OCI-LY1 (cell line): Measurements from ENCODE around the gene BAD.

ENCODE experiments used
- H2AFZ ChIP-seq: fragments of 200-600 bp; sonication (generic), shearing (Covaris generic); 2 replicates; pipeline ENCODE4 v1.6.0; 2014; ENCODE audit warnings: antibody characterized with exemption, mild to moderate bottlenecking, low read length
- H3F3A ChIP-seq: fragments of 200-600 bp; sonication (generic), shearing (Covaris generic); 2 replicates; pipeline ENCODE4 v1.6.0; 2014; ENCODE audit warnings: mild to moderate bottlenecking, antibody characterized with exemption, low read length, moderate library complexity; ENCODE audit not compliant: insufficient read depth
- H3K27ac ChIP-seq: fragments of 200-600 bp; sonication (generic); 2 replicates; pipeline ENCODE4 v1.5.1; 2014; ENCODE audit warnings: low read length, mixed run types, mild to moderate bottlenecking, low read depth; ENCODE audit not compliant: poor library complexity, severe bottlenecking
- H3K27me3 ChIP-seq: fragments of 200-600 bp; sonication (generic); 2 replicates; pipeline ENCODE4 v1.6.0; 2014; ENCODE audit warnings: antibody characterized with exemption, mild to moderate bottlenecking, low read length, moderate library complexity; ENCODE audit not compliant: insufficient read depth
- H3K36me3 ChIP-seq: fragments of 200-600 bp; sonication (generic); 2 replicates; pipeline ENCODE4 v1.6.1; 2014; ENCODE audit warnings: mild to moderate bottlenecking, antibody characterized with exemption, low read length, moderate library complexity, mixed read lengths; ENCODE audit not compliant: insufficient read depth
- H3K4me1 ChIP-seq: fragments of 200-600 bp; sonication (generic); 2 replicates; pipeline ENCODE4 v1.5.1; 2014; ENCODE audit warnings: mild to moderate bottlenecking, low read length, moderate library complexity; ENCODE audit not compliant: insufficient read depth, severe bottlenecking
- H3K4me2 ChIP-seq: fragments of 200-600 bp; sonication (generic), shearing (Covaris generic); 2 replicates; pipeline ENCODE4 v1.6.1; 2014; ENCODE audit warnings: low read length
- H3K4me3 ChIP-seq: fragments of 200-600 bp; sonication (generic); 2 replicates; pipeline ENCODE4 v1.5.1; 2014; ENCODE audit warnings: low read length, low read depth, mild to moderate bottlenecking, mixed read lengths; ENCODE audit not compliant: poor library complexity, severe bottlenecking
- H3K79me2 ChIP-seq: fragments of 200-600 bp; shearing (Covaris generic); 2 replicates; pipeline ENCODE4 v1.6.1; 2016; ENCODE audit warnings: mixed run types, low read length, mixed read lengths; ENCODE audit not compliant: insufficient read depth
- H3K9ac ChIP-seq: fragments of 200-600 bp; sonication (generic), shearing (Covaris generic); 2 replicates; pipeline ENCODE4 v1.6.1; 2014; ENCODE audit warnings: mild to moderate bottlenecking, low read length, mixed read lengths
- H3K9me2 ChIP-seq: fragments of 200-600 bp; sonication (generic), shearing (Covaris generic); 2 replicates; pipeline ENCODE4 v1.6.1; 2014; ENCODE audit warnings: low read depth, mild to moderate bottlenecking, low read length, mixed read lengths
- H3K9me3 ChIP-seq: fragments of 200-600 bp; shearing (Covaris generic); 2 replicates; pipeline ENCODE4 v1.6.1; 2014; ENCODE audit warnings: low read length, mixed read lengths
- H4K20me1 ChIP-seq: fragments of 200-600 bp; sonication (generic), shearing (Covaris generic); 2 replicates; pipeline ENCODE4 v1.6.0; 2016; ENCODE audit warnings: mild to moderate bottlenecking, low read length; ENCODE audit not compliant: insufficient read depth
- CTCF ChIP-seq: fragments of 200-600 bp; sonication (generic), shearing (Covaris generic); IDR thresholded peaks from 2 replicates; pipeline ENCODE4 v1.5.1; 2017; ENCODE audit warnings: mild to moderate bottlenecking, antibody characterized with exemption, low read length, moderate library complexity, mixed read lengths
- EZH2 ChIP-seq: fragments of 200-600 bp; sonication (generic), shearing (Covaris generic); IDR thresholded peaks from 2 replicates; pipeline ENCODE4 v1.8.0; 2017; ENCODE audit warnings: borderline replicate concordance, mixed run types, mild to moderate bottlenecking, antibody characterized with exemption, low read length, moderate library complexity, mixed read lengths

BAD gene

GRCh38 chr11:64306876-64307622 lies 22.6 kb upstream of the BAD start:
- Histone ChIP-seq H3K4me1 (peaks cover 19% of the 10 kb centered on the region), H3K4me3 (peak overlapping the region; percentile 70), H4K20me1 (no peaks in the 10 kb centered on the region), H3K4me2 (peak overlapping the region; percentile 94), H3K27ac (peak overlapping the region; percentile 4), H3K9me2 (no peaks in the 10 kb centered on the region), H3K27me3 (no peaks in the 10 kb centered on the region), H3K79me2 (peaks cover 10% of the 10 kb centered on the region), H3K9me3 (no peaks in the 10 kb centered on the region), H2AFZ (no peak overlapping the region), H3F3A (no peaks in the 10 kb centered on the region), H3K9ac (peak overlapping the region; percentile 92), H3K36me3 (peaks cover 16% of the 10 kb centered on the region; the same call in 1 of the 2 replicates)
- TF ChIP-seq CTCF (no peak), EZH2 (no peak)

GRCh38 chr11:64306563-64306875 lies 22.1 kb upstream of the BAD start:
- Histone ChIP-seq H3K9me2 (no peaks in the 10 kb centered on the region), H3K9ac (peak overlapping the region; percentile 92), H3K79me2 (peaks cover 10% of the 10 kb centered on the region), H2AFZ (no peak overlapping the region), H3F3A (no peaks in the 10 kb centered on the region), H3K4me3 (peak overlapping the region; percentile 70), H3K4me2 (peak overlapping the region; percentile 94), H4K20me1 (no peaks in the 10 kb centered on the region), H3K36me3 (peaks cover 16% of the 10 kb centered on the region; the same call in 1 of the 2 replicates), H3K27me3 (no peaks in the 10 kb centered on the region), H3K9me3 (no peaks in the 10 kb centered on the region), H3K4me1 (peaks cover 19% of the 10 kb centered on the region), H3K27ac (peak overlapping the region; percentile 4)
- TF ChIP-seq EZH2 (no peak), CTCF (no peak)

- Histone ChIP-seq H3K9me2 (no peaks in the 10 kb centered on the region), H3K27me3 (no peaks in the 10 kb centered on the region), H3K27ac (peak overlapping the region; percentile 4), H2AFZ (no peak overlapping the region), H3K4me3 (peak overlapping the region; percentile 70), H3K4me1 (peaks cover 20% of the 10 kb centered on the region), H3K9me3 (no peaks in the 10 kb centered on the region), H3K36me3 (peaks cover 14% of the 10 kb centered on the region; the same call in 1 of the 2 replicates), H3K79me2 (peaks cover 10% of the 10 kb centered on the region), H3K4me2 (peak overlapping the region; percentile 94), H3K9ac (peak overlapping the region; percentile 92), H3F3A (no peaks in the 10 kb centered on the region), H4K20me1 (no peaks in the 10 kb centered on the region)
- TF ChIP-seq CTCF (peak; percentile 65), EZH2 (no peak)
Observed at GRCh38 chr11:64305691-64306562, 21.5 kb upstream of the BAD start.
